Fibroblast of pulmonary artery (primary cell): Measurements from ENCODE around the gene HS2ST1.
"Not testable (repeated sequence)": the region's sequence is repeated elsewhere in the genome, so short reads cannot be mapped to it uniquely, and the experiment has no call there.

Experiments used
- DNase-seq: peaks from one replicate; pipeline ENCODE4 v3.0.0-alpha.2; 2010; ENCODE audit warnings: low read depth
- H3K4me3 ChIP-seq: replicated peaks from 2 replicates; pipeline ENCODE4 v1.5.1; 2011; ENCODE audit warnings: low read depth, mild to moderate bottlenecking, control low read depth, low read length, moderate library complexity
- TF ChIP-seq, protein P1 (sequence below): IDR thresholded peaks from 2 replicates; pipeline ENCODE4 v1.5.1; 2011; ENCODE audit warnings: mild to moderate bottlenecking, control low read depth, low read length, inconsistent platforms; ENCODE audit errors: missing control alignments

Gene HS2ST1

DNA sequence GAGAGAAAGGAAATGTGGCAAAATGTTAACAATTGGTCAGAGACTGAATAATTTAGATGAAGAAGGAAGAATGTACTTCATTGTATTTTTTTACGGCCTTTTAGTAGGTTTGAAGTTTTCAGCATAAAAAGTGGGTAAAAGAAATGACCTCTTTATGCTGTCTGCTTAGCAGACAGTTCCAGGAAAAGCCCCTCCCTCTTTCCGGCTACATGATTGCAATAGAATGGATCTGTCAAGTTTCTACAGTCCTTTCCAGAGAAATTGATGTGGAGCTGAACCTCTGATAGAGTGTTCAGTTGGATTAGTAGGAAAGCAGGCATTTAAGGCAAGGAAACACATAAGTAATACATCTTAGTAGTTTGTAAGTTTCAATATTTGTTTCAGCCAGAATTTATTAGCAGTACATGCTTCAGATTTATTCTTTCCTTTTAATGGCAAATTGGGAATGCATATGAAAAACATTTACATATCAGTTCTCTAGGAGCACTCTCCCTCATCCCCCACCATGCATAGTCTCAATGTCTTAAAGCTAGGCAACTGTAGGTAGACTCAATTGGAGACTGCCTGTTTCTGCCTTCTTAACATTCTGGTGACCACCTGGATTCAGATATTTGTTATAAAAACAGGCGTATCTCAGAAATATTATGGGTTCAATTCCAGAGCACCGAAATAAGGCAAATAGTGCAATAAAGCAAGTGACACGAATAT, 36.4 kb downstream of the HS2ST1 start:
- TF ChIP-seq, protein P1, sequence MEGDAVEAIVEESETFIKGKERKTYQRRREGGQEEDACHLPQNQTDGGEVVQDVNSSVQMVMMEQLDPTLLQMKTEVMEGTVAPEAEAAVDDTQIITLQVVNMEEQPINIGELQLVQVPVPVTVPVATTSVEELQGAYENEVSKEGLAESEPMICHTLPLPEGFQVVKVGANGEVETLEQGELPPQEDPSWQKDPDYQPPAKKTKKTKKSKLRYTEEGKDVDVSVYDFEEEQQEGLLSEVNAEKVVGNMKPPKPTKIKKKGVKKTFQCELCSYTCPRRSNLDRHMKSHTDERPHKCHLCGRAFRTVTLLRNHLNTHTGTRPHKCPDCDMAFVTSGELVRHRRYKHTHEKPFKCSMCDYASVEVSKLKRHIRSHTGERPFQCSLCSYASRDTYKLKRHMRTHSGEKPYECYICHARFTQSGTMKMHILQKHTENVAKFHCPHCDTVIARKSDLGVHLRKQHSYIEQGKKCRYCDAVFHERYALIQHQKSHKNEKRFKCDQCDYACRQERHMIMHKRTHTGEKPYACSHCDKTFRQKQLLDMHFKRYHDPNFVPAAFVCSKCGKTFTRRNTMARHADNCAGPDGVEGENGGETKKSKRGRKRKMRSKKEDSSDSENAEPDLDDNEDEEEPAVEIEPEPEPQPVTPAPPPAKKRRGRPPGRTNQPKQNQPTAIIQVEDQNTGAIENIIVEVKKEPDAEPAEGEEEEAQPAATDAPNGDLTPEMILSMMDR: no peak
- H3K4me3 ChIP-seq: no peak overlapping the region
- DNase-seq: peak; percentile 21

DNA sequence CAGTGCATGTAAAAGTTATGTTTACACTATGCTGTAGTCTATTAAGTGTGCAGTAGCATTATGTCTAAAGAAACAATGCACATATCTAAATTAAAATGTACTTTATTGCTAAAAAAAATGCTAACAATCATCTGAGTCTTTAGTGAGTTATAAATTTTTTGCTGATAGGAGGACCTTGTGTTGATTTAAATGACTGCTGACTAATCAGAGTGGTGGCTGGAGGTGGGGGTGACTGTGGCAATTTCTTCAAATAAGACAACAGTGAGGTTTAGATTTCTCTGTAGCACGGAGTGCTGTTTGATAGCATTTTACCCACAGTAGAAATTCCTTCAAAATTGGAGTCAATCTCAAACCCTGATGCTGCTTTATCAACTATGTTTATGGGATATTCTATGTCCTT, 37.0 kb downstream of the HS2ST1 start:
- TF ChIP-seq, protein P1: no peak
- no peak for DNase-seq
- H3K4me3 ChIP-seq: no peak overlapping the region

DNA sequence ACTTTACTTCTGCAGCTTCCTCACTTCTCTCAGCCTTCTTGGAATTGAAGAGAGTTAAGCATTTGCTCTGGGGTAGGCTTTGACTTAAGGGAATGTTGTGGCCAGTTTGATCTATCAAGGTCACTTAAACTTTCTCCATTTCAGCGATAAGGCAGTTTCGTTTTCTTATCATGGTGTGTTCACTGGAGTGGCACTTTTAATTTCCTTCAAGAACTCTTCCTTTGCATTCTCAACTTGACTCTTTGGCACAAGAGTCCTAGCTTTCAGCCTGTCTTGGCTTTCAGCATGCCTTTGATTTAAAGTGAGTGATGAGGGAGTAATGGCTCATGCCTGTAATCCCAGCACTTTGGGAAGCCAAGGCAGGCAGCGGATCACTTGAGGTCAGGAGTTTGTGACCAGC, 38.7 kb downstream of the HS2ST1 start:
- H3K4me3 ChIP-seq: peak overlapping the region; percentile 21
- TF ChIP-seq, protein P1: no peak
- DNase-seq: no peak

DNA sequence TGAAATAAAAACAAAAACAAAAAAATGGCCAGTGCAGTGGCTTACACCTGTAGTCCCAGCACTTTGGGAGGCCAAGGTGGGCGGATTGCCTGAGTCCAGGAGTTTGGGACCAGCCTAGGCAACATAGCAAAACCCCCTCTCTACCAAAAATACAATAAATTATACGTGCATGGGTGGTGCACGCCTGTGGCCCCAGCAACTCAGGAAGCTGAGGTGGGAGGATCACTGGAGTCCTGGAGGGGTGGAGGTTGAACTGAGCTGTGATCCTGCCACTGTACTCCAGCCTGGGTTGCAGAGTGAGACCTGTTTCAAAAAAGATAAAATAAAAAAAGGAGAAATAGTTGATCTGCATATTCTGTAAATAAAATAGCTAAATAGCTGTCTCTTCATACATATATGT, 41.2 kb downstream of the HS2ST1 start:
- no peak for DNase-seq
- H3K4me3 ChIP-seq: no peak overlapping the region
- TF ChIP-seq, protein P1: no peak

DNA sequence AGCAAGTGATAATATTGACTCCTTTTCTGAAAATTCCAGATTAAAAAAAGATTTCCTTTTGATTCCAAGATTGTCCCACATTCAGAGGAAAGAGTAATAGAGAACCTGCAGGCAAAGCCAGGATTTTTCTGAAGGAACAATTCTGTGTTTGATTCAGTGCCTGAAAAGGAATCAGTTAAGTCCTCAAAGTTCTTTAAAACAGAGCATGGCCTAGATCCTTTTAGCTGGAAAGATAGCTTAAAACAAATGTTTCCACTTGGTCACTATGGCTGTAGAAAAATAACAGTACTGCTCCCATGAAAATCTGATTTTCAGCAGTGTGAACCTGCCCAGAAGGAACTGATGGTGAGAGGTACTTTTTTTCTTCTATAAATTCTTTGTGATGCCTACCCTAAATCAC, 41.8 kb downstream of the HS2ST1 start:
- no peak overlapping the region for H3K4me3 ChIP-seq
- no peak for DNase-seq
- TF ChIP-seq, protein P1: no peak

DNA sequence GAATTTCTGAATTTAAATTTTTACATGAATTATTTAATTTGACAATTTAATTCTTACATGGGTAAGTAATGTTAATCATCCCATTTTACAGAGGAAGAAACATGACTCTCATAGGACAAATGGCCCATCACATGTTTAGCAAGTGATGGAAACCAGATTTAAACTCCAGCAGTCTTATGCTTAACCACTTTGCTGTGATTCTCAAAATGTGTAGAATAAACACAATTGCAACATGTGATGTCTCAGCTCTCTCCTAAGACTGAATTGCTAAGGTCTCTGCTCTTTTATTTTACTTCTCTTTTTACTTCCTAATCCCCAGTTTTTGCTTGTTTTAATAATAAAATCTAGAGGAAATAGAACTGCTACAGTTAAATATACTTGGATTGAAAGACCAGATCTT, 42.8 kb downstream of the HS2ST1 start:
- DNase-seq: no peak
- H3K4me3 ChIP-seq: no peak overlapping the region
- TF ChIP-seq, protein P1: no peak

DNA sequence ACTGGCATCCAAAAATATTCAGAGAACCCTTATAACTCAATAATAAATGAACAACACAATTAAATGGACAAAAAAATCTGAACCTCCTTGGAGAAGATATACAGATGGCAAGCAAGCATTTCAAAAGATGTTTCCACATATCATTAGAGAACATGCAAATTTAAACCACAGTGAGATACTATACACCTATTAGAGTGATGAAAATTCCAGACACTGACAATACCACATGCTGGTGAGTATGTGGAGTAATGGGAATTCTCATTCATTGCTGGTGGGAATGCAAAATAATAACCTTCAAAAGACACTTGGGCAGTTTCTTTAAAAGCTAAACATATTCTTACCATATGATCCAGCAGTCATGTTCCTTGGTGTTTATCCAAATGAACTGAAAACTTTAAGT, 46.1 kb downstream of the HS2ST1 start:
- no peak for DNase-seq

DNA sequence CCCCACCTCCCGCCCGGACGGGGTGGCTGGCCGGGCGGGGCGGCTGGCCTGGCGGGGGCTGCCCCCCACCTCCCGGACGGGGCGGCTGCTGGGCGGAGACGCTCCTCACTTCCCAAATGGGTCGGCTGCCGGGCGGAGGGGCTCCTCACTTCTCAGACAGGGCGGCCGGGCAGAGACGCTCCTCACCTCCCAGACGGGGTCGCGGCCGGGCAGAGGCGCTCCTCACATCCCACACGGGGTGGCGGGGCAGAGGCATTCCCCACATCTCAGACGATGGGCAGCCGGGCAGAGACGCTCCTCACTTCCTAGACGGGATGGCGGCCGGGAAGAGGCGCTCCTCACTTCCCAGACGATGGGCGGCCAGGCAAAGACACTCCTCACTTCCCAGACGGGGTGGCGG, 49.4 kb downstream of the HS2ST1 start:
- not testable (repeated sequence) for DNase-seq, H3K4me3 ChIP-seq

More for the DNA sequence above, 46.1 kb downstream of the HS2ST1 start:
- TF ChIP-seq, protein P1: no peak
- no peak overlapping the region for H3K4me3 ChIP-seq
